Uterus (tissue), 4 donors: ENCODE results near the gene CD86. TPM values are rescaled to one million over a fixed set of nuclear protein-coding genes. Genes with fewer than 3 reads are reported as not detected.

ENCODE experiments used
- DNase-seq, 2 donors: peaks; one replicate each; pipeline ENCODE4 v3.0.0-alpha.2; 2019 to 2020
- H3K27ac ChIP-seq, 2 donors: fragments of 200-600 bp; sonication (generic); 1 replicate in 1 of 2; 2 replicates in 1 of 2; pipeline ENCODE4 v1.5.1; 2016 to 2018
- H3K27me3 ChIP-seq, 2 donors: fragments of 200-600 bp; sonication (generic); one replicate each; pipeline ENCODE4 v1.5.1; 2018 to 2019; ENCODE audit warnings: control low read depth in 1 of 2
- H3K36me3 ChIP-seq, 2 donors: fragments of 200-600 bp; sonication (generic); one replicate each; pipeline ENCODE4 v1.5.1; 2019; ENCODE audit warnings: control low read depth in 1 of 2
- H3K4me1 ChIP-seq, 2 donors: fragments of 200-600 bp; sonication (generic); one replicate each; pipeline ENCODE4 v1.5.1; 2018 to 2019; ENCODE audit warnings: control low read depth in 1 of 2
- H3K4me3 ChIP-seq, 2 donors: fragments of 200-600 bp; sonication (generic); 1 replicate in 1 of 2; 2 replicates in 1 of 2; pipeline ENCODE4 v1.5.1; 2018 to 2019; ENCODE audit warnings: mild to moderate bottlenecking in 1 of 2
- H3K9me3 ChIP-seq, 2 donors: fragments of 200-600 bp; sonication (generic); one replicate each; pipeline ENCODE4 v1.5.1; 2019; ENCODE audit warnings: control low read depth in 1 of 2
- POLR2A ChIP-seq, 2 donors: fragments of 450-650 bp; IDR thresholded peaks; one replicate each; pipeline ENCODE4 v1.6.1; 2016; ENCODE audit warnings: antibody characterized with exemption in 2 of 2, mild to moderate bottlenecking in 1 of 2, moderate library complexity in 1 of 2
- intact Hi-C: fragments of 100-400 bp; cut with DNase I; formaldehyde crosslinking; loops from one replicate; pipeline ENCODE4 v1.15.1; 2023; ENCODE audit warnings: low total_unique reads
- total RNA-seq, 4 donors: library from RNA; depleted of rRNA in 3 of 4; stranded (reverse); fragments of >200 nt in 3 of 4; gene quantifications; one replicate each; pipeline versions ENCODE4 v1.1.0 to v1.2.4, GENCODE V29; 2014 to 2023
- TF ChIP-seq, protein P1 (sequence below), 4 experiments: fragments of 200-600 bp in 2 of 4; fragments of 450-650 bp in 2 of 4; sonication (generic) in 2 of 4; IDR thresholded peaks; one replicate each; pipeline ENCODE4 v1.5.1; 2016 to 2019; ENCODE audit warnings: antibody characterized with exemption in 4 of 4, mild to moderate bottlenecking in 2 of 4, moderate library complexity in 1 of 4
- donor health status: DM: yes; HTN: yes; CAD: no.

The CD86 gene, protein sequence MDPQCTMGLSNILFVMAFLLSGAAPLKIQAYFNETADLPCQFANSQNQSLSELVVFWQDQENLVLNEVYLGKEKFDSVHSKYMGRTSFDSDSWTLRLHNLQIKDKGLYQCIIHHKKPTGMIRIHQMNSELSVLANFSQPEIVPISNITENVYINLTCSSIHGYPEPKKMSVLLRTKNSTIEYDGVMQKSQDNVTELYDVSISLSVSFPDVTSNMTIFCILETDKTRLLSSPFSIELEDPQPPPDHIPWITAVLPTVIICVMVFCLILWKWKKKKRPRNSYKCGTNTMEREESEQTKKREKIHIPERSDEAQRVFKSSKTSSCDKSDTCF
- 1 to 10 TPM in 3 of 4 donors, under 1 TPM in 1; 0.29 to 4.3 (median 3.0) TPM for total RNA-seq

DNA sequence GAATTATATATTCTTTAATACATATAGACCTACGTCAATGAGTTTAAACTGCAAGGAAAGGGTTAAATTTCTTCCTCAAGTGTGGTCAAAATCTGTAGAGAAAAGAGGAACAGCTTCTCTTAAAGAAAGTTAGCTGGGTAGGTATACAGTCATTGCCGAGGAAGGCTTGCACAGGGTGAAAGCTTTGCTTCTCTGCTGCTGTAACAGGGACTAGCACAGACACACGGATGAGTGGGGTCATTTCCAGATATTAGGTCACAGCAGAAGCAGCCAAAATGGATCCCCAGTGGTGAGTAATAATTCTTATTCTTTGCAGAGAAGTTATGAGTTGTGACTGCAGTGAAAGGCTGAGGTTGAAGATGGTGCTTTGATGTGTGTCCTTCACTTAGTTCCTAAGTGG, at the start of gene CD86:
TSS of gene CD86 (plus strand) at position 148 of the 400 bp plus-strand sequence. CDS start at position 276, 128 bp downstream.
- TF ChIP-seq, protein P1, sequence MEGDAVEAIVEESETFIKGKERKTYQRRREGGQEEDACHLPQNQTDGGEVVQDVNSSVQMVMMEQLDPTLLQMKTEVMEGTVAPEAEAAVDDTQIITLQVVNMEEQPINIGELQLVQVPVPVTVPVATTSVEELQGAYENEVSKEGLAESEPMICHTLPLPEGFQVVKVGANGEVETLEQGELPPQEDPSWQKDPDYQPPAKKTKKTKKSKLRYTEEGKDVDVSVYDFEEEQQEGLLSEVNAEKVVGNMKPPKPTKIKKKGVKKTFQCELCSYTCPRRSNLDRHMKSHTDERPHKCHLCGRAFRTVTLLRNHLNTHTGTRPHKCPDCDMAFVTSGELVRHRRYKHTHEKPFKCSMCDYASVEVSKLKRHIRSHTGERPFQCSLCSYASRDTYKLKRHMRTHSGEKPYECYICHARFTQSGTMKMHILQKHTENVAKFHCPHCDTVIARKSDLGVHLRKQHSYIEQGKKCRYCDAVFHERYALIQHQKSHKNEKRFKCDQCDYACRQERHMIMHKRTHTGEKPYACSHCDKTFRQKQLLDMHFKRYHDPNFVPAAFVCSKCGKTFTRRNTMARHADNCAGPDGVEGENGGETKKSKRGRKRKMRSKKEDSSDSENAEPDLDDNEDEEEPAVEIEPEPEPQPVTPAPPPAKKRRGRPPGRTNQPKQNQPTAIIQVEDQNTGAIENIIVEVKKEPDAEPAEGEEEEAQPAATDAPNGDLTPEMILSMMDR (IDR thresholded peaks at IDR 0.05), result no peak
- no peak for TF ChIP-seq POLR2A (IDR thresholded peaks at IDR 0.05)
- H3K4me1 ChIP-seq, result no peaks in the 10 kb centered on the region
- H3K27ac ChIP-seq, result no peak within 1 kb of the TSS
- no peaks in the 10 kb centered on the region for H3K9me3 ChIP-seq
- no peak within 1 kb of the TSS for H3K4me3 ChIP-seq
- H3K36me3 ChIP-seq, result no peaks in the 10 kb centered on the region
- intact Hi-C loops, result no loop called here
- no peaks in the 10 kb centered on the region for H3K27me3 ChIP-seq
- DNase-seq, result no peak

DNA sequence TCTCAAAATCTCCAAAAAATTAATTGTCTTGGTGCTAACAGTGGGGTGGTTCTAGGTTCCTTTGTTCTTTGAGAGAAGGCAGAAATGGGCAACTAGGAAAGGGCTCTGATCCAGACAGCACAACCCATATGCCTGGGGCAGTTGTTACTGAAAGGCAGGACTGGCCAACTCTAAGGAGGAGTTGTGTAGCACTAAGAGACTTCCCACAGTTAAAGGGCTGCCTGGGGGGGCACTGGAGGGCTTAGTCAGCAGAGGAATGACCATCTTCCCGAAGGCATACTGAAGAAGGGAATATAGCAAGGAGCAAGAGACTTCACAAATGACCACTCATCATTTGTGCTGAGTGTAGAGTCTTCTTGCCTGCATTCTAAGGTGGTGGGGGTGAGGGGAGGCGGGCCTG, 48.9 kb upstream of the CD86 start:
- no peaks in the 10 kb centered on the region for H3K4me1 ChIP-seq
- H3K9me3 ChIP-seq, result no peaks in the 10 kb centered on the region
- no peaks in the 10 kb centered on the region for H3K27me3 ChIP-seq
- H3K4me3 ChIP-seq, result no peak overlapping the region
- intact Hi-C loops, result no loop called here
- TF ChIP-seq POLR2A (IDR thresholded peaks at IDR 0.05), result no peak
- TF ChIP-seq, protein P1 (IDR thresholded peaks at IDR 0.05), result no peak
- H3K36me3 ChIP-seq, result no peaks in the 10 kb centered on the region
- no peak for DNase-seq
- no peak overlapping the region for H3K27ac ChIP-seq

DNA sequence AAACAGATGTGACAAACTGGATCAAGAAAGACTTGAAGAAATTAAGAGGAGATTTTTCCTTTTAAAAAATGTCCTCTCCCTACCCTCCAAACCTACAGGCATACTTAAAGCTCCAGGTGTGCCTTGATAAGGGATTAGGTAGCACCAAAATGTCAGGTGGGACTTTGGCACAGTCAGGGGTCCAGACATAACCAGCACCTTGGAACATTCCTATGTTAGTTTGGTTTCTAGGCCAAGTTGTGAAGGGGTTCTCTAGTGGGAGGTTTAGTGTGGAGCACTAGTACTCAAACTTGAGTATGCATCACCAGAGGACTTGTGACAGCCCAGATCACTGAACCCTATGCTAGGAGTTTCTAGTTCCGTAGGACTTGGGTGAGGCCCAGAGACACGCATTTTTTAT, 47.0 kb upstream of the CD86 start:
- H3K4me1 ChIP-seq, result no peaks in the 10 kb centered on the region
- DNase-seq, result no peak
- intact Hi-C loops, result no loop called here

DNA sequence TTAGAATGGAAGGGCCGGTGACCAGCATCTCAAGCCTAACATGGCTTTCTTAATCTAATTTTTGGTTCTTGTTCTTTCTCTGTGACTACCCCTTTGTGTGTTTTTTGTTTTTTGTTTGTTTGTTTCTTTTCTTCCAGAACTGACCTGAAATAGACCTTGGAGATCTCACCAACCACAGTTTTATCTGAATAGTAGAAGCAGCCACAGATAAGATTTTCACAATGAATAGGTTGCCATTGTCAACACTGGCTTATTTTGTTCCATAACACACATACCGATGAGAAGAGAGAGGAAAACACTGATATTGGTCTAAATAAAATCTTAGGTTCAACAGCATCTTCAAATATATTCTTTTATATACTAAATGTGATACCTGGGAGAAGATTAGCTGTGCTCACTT, 44.7 kb upstream of the CD86 start:
- Histone ChIP-seq H3K27ac (no peak overlapping the region), H3K9me3 (no peaks in the 10 kb centered on the region)

More for the DNA sequence above, 47.0 kb upstream of the CD86 start:
- no peak for TF ChIP-seq POLR2A (IDR thresholded peaks at IDR 0.05)
- TF ChIP-seq, protein P1 (IDR thresholded peaks at IDR 0.05), result no peak
- Histone ChIP-seq H3K27ac (no peak overlapping the region), H3K27me3 (no peaks in the 10 kb centered on the region), H3K4me3 (no peak overlapping the region), H3K9me3 (no peaks in the 10 kb centered on the region), H3K36me3 (no peaks in the 10 kb centered on the region)

DNA sequence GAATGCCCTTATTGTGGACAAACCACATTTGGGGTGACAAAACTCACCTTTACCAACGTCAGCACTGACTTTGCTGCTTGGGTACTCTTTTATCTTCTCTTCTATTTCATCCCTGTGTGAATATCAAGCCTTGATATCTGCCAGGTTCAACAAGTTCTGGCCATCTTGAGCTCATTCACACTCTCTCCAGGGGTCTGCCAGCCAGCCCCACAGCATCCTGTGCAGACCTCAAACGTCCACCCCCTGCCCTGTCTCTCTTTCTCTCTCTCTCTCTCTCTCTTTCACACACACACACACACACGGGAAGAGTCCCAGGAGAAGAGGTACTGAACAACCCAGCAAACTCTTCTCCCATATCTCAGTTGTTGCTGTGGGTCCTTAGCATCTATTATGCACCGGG, 43.8 kb upstream of the CD86 start:
- H3K36me3 ChIP-seq, result no peaks in the 10 kb centered on the region
- no peak overlapping the region for H3K4me3 ChIP-seq
- intact Hi-C loops, result no loop called here
- no peaks in the 10 kb centered on the region for H3K27me3 ChIP-seq
- no peak for TF ChIP-seq POLR2A (IDR thresholded peaks at IDR 0.05)
- TF ChIP-seq, protein P1 (IDR thresholded peaks at IDR 0.05), result no peak
- DNase-seq, result no peak
- no peak overlapping the region for H3K27ac ChIP-seq
- H3K9me3 ChIP-seq, result no peaks in the 10 kb centered on the region
- no peaks in the 10 kb centered on the region for H3K4me1 ChIP-seq

More for the DNA sequence above, 44.7 kb upstream of the CD86 start:
- Histone ChIP-seq H3K36me3 (no peaks in the 10 kb centered on the region), H3K27me3 (no peaks in the 10 kb centered on the region), H3K4me1 (no peaks in the 10 kb centered on the region), H3K4me3 (no peak overlapping the region)
- TF ChIP-seq, protein P1 (IDR thresholded peaks at IDR 0.05), result no peak
- TF ChIP-seq POLR2A (IDR thresholded peaks at IDR 0.05), result no peak
- intact Hi-C loops, result no loop called here
- no peak for DNase-seq
